Stimulated activated CD4-positive, alpha-beta T cell treated with anti-CD3 and anti-CD28 coated beads, Interleukin-4, amount 100 ng/mL, for 4 hours (primary cell): Measurements from ENCODE around the gene SSTR1.

Experiments
- DNase-seq, 2 experiments: peaks; one replicate each; pipeline ENCODE4 v3.0.0-alpha.2; 2020

SSTR1 gene

DNA sequence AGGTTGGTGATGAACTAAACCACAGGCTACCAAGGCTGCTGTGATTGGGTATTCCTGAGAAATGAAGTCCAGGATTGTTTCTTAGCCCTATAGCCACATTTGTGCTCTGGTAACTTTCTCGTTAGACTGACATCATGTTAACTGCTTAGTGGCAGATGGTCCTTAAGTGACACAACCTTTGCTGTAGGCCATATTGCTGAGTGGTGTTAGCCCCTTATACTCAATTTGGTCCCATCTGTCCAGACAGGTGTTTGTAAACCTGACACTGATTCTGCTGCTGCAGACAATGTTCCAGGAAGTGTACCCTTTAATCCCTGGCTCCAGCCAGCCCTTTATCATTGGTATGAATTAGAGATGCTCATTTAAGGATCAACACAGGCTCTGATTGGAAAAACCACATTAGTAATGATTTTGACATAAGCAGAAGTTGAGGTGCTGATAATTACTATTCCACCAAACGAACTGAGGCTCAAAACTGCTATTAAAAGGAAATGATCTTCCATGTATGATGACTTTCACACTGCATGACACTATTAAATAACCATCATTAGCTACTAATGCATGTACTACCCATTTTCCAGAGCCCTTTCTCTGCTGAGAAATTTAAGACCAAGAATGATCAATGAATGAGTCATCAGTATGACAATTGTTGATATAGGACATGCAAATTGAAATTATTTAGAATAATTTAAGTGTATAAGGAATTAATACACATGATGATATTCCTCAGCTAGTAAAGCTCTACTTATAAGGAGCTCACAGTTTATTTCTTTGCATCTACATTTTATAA, 3.6 kb upstream of the SSTR1 start:
- no peak for DNase-seq

DNA sequence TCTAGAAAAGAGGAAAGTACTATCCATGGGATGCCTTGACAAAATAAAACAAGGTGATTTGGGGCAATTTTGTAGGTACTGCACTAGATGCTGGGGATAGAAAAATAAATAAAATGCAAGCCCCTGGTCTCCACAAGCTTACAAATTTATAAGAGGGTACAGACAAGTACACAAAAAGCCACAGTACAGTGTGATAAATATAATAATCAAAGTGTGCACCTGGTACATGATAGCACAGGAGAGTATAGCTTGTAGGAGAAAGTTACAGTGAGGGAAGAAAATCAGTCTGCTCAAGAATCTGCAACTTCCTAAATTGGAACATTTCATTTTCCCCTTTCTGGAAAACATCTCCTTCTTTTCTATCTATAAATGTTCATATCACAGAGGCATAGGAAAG, 3.0 kb upstream of the SSTR1 start:
- no peak for DNase-seq

DNA sequence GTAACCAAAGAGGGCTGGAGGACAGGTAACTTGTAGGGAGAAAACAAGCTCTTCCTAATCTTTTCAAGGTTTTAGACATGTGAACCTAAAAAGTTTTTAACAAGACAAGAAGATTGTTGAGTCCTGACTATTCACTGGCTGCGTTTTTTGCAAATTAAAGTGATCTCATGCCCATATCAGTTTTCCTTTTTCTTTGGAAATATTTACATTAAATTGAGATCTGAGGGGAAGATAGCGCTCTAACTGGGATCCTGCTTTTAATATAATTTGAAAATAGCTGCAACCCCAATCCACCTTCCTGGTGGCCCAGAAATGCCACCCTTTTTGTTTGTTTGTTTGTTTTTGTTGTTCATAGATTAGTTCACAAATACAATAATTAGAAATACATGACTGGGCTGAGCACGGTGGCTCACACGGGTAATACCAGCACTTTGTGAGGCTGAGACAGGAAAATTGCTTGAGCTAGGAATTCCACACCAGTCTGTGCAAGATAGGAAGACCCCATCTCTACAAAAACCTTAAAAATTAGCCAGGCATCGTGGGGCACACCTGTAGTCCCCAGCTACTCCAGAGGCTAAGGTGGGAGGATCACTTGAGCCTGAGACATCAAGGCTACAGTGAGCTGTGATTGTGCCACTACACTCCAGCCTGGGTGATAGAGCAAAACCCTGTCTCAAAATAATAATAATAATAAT, 2.4 kb upstream of the SSTR1 start:
- no peak for DNase-seq

DNA sequence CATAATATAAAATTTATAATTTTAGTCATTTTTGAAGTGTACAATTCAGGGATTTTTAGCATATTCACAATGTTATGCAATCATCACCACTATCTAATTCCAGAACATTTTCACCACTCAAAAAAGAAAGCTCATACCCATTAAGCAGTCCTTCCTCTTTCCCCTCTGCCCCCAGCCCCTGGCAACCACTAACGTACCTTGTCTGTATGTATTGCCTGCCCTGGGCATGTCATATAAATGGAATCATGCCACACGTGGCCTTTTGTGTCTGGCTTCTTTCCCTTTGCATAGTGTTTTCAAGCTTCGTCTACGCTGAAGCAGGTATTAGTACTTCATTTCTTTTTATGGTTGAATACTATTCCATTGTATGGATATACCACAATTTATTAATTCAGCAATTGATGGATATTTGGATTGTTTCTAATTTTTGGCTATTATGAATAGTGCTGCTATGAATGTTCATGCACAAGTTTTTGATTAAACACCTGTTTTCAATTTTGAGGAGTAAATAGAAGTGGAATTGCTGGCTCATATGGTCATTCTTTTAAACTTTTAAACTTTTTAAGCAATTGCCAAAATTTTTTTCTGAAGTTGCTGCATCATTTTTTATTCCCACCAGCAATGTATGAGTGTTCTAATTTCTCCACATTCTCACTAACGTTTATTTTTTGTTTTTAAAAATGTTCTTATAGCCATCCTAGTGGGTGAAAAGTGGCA, 1.6 kb upstream of the SSTR1 start:
- DNase-seq: no peak

DNA sequence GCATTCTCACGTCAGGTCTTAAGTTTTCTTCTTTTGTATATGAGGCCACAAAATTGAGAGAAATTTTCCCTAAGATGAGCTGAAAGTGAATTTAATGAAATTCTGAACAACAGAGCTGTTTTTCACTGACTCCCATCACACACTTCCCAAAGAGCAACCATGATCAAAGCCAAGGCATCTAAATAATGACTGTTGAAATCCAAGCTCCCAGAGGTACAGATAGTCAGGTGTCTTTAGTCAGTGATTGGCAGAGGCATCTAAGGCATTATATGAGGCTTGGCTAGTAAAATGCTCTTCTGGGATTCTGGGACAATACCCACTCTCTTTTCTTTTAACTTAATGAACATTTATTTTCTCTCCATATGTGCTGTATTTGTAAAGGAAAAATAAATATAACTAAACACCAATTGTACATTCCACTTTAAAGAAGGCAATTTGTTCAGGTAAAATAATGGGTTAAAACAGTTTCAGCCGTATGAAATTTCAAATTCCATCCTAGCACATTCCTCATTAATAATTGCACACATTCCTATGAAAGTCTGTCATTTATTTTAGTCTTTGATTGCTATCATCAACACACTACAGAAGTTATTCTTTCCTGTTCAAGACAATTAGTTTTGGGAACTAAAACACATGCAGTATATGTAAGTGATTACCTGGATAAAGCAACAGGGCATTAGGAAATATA, 871 bp upstream of the SSTR1 start:
- no peak for DNase-seq

DNA sequence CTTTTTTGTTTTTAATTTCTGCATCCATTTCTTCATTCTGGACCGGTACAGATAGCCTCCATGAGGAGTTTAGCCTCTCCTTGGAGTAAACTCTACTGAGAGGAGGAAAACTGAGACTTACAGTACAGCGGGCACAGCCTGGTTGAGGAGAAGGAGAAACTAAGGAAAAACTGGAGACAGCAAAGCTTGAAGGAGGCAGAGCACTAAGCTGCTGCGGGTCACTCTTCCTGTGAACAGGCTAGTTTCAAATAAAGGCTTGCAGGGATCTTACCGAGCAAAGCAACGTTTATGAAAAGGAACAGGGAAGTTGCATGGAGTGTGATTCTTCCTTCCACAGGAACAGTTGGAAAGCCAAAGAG, 348 bp upstream of the SSTR1 start:
- DNase-seq: no peak

DNA sequence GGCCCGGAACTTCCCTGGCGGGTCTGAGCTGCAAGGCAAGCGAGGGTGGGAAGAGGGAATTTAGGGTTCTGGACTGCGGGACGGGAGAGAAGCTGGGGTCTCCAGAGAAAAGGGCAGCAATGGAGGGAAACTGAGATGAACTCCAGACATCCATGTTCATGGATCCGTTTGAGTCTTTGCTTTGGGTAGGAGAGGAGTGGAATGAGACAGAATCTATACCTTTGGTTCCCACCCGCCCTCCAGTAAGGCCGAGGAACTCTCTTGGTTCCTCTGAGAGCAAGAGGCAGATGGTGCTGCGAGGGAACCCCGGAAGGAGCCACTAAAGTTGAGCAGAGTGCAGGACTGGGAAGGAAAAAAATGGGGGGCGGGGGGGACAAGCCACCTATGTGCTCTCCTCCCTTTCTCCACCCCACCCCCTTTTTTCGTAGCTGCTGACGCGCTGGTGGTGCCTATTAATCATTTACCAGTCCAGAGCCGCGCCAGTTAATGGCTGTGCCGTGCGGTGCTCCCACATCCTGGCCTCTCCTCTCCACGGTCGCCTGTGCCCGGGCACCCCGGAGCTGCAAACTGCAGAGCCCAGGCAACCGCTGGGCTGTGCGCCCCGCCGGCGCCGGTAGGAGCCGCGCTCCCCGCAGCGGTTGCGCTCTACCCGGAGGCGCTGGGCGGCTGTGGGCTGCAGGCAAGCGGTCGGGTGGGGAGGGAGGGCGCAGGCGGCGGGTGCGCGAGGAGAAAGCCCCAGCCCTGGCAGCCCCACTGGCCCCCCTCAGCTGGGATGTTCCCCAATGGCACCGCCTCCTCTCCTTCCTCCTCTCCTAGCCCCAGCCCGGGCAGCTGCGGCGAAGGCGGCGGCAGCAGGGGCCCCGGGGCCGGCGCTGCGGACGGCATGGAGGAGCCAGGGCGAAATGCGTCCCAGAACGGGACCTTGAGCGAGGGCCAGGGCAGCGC, 1.2 kb downstream of the SSTR1 start:
- DNase-seq: no peak

DNA sequence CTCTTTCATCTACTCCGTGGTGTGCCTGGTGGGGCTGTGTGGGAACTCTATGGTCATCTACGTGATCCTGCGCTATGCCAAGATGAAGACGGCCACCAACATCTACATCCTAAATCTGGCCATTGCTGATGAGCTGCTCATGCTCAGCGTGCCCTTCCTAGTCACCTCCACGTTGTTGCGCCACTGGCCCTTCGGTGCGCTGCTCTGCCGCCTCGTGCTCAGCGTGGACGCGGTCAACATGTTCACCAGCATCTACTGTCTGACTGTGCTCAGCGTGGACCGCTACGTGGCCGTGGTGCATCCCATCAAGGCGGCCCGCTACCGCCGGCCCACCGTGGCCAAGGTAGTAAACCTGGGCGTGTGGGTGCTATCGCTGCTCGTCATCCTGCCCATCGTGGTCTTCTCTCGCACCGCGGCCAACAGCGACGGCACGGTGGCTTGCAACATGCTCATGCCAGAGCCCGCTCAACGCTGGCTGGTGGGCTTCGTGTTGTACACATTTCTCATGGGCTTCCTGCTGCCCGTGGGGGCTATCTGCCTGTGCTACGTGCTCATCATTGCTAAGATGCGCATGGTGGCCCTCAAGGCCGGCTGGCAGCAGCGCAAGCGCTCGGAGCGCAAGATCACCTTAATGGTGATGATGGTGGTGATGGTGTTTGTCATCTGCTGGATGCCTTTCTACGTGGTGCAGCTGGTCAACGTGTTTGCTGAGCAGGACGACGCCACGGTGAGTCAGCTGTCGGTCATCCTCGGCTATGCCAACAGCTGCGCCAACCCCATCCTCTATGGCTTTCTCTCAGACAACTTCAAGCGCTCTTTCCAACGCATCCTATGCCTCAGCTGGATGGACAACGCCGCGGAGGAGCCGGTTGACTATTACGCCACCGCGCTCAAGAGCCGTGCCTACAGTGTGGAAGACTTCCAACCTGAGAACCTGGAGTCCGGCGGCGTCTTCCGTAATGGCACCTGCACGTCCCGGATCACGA, 2.2 kb downstream of the SSTR1 start:
- DNase-seq: no peak

DNA sequence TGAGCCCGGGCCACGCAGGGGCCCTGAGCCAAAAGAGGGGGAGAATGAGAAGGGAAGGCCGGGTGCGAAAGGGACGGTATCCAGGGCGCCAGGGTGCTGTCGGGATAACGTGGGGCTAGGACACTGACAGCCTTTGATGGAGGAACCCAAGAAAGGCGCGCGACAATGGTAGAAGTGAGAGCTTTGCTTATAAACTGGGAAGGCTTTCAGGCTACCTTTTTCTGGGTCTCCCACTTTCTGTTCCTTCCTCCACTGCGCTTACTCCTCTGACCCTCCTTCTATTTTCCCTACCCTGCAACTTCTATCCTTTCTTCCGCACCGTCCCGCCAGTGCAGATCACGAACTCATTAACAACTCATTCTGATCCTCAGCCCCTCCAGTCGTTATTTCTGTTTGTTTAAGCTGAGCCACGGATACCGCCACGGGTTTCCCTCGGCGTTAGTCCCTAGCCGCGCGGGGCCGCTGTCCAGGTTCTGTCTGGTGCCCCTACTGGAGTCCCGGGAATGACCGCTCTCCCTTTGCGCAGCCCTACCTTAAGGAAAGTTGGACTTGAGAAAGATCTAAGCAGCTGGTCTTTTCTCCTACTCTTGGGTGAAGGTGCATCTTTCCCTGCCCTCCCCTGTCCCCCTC, 3.0 kb downstream of the SSTR1 start:
- no peak for DNase-seq

DNA sequence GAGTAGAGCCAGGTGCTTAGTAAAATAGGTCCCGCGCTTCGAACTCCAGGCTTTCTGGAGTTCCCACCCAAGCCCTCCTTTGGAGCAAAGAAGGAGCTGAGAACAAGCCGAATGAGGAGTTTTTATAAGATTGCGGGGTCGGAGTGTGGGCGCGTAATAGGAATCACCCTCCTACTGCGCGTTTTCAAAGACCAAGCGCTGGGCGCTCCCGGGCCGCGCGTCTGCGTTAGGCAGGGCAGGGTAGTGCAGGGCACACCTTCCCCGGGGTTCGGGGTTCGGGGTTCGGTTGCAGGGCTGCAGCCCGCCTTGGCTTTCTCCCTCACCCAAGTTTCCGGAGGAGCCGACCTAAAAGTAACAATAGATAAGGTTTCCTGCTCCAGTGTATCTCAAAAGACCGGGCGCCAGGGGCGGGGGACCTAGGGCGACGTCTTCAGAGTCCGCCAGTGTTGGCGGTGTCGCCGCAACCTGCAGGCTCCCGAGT, 3.6 kb downstream of the SSTR1 start:
- no peak for DNase-seq

DNA sequence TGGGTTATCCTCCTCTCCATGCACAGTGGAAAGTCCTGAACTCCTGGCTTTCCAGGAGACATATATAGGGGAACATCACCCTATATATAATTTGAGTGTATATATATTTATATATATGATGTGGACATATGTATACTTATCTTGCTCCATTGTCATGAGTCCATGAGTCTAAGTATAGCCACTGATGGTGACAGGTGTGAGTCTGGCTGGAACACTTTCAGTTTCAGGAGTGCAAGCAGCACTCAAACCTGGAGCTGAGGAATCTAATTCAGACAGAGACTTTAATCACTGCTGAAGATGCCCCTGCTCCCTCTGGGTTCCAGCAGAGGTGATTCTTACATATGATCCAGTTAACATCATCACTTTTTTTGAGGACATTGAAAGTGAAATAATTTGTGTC, 4.4 kb downstream of the SSTR1 start:
- no peak for DNase-seq

DNA sequence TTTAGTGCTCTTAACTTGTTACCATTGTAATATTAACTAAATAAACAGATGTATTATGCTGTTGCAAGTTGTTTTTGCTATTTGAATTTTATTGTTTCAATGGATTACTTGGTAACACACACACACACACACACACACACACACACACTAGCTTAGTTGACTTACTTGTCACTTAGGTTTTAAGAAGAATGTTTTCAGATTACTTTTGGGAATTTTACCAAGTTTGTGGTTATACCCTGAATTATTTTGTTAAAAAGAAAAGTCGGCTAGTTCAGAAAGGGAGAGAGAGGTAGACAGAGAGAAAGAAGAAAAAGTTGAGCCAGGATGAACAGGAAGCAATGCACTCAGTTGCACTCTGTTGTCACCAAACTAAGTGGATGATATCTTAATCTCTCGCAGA, 5.3 kb downstream of the SSTR1 start:
- no peak for DNase-seq

DNA sequence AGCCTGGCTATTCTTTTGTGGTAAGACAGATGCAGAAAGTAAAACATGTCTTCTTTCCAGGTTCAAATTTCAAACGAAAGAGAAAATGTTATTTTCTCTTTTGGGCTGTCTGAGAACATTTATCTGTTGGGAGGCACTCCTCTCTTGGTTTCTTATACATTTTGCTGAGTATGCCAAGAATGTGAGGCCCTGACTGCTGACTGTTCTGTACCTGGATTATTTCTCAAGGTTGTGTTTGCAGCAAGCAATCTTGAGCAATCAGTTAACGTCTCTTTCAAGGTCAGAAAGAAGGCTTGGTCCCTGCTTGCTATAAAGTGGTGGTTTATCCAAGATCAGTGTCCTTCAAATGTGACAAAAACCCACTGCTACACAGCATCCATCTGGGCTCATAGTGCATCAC, 9.8 kb downstream of the SSTR1 start:
- no peak for DNase-seq

DNA sequence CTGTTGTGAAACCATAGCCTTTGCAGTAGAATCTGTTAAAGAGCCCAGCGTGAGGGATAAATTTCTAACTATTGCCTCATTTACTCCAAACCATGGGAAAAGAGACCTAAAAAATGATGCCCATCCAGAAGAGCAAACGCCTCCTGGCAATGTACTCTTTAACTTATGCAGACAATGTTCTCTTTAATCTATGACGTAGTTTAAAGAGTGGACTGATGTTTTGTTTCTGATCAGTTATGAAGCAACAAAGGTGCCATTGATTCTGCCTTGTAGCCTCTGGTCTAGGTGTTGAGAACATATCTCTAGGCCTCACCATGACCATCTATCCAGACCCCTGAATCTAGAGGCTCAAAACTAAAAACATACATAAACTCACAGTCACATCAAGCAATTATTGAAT, 13.4 kb downstream of the SSTR1 start:
- DNase-seq: no peak

DNA sequence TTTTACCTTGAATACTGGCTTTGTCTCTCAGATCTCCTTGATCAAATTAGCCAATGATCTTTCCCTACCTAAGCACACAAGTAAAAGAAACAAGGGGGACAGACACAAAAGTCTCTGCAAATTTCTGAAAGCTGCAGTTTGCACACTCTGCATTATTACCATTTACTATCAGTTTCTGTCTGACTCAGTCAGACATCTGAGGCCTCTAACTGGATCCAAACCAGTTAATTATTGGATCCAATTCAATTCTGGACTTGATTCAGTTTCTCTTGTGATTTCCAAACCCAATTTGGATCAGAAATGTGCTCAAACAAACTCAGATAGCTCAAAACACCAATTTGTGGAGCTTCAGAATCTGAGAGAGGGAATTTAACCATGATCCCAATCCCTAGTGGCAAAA, 16.6 kb downstream of the SSTR1 start:
- DNase-seq: no peak

DNA sequence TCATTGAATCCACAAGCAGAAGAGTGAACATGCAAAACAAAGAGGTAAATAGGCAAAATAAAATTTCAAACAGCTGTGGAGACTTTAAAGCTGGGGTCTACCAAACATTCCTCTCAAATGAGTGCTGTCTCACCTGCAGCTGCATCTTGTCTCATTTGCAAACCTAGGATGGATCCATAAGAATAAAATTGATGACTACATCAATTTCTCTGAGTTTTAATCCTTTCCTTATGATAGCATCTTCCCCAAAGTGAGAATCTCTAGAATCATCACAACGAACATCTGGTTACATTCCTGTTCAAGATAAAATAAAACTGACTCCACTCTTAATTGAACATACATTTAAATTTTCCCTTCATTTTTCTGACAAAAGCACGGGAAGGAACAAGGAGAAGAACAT, 18.2 kb downstream of the SSTR1 start:
- no peak for DNase-seq

DNA sequence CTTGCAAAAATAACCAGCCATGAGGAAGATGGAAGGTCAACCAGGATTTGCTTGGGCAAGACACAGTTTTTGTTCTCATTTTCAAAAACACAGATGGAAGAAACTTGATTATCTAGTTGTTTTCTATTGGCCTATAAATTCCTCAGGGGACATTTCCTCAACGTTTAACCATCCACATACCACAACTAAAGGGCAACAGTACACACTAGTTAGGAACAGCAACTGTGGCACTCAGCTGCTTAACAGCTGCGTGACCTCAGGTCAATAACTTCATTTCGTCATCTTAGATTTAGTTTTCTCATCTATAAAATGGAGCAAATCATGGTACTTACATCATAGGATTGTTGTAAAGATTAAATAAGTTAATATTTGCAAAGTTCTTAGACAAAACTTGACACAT, 18.7 kb downstream of the SSTR1 start:
- DNase-seq: no peak

DNA sequence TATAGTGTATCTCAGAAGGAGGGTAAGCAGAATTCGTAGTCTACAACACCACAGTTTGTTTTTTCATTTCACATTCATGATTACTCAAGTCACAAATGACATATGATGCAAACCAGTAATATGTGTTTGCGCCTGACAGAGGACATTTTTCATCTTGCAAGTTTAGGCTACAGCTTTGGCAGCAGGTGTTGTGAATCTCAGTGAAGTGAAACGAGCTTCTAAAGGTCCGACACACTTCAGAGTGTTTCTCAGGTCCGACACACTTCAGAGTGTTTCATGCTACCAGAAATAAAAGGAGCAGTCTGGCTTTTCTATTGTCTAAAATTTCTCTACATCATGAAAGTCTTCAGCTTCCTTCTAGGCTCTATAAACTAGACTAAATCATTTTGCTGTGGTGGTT, 25.5 kb downstream of the SSTR1 start:
- DNase-seq: no peak

DNA sequence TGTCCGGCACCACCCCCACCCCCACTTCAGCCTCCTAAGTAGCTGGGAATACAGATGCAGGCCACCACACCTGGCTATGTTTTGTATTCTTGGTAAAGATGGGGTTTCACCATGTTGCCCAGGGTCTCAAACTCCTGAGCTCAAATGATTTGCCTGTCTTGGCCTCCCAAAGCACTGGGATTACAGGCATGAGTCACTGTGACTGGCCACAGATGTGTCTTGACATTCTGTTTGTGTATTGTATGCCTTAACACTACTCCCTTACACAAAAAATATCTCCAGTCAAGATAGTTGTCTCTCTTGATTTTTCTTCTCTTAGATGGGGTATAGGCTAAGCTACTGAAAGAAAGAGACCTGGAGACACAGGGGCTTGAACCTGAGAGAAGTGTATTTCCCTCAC, 30.6 kb downstream of the SSTR1 start:
- no peak for DNase-seq

DNA sequence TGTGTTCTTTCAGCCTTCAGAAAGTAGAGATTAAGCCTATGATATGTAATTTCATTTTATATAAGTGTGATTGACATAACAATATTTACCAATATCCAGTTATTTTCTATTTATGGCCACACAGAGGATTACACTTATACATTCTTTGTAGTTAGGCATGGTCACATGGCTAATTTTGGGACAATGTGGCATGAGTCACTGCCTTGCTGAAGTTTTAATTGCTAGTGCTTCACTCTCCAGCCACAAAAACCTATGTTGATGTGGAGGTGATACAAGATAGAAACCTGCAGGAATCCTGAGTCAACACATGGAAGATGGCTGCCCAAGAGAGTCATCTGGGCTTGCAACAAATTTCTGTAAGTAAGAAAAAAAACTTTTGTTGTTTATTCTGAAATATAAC, 31.2 kb downstream of the SSTR1 start:
- DNase-seq: no peak
